Hepatocyte (in vitro differentiated cells): ENCODE measurements around the gene PIK3C2G.

Experiments
- EZH2 ChIP-seq: fragments of 200-600 bp; sonication (generic); IDR thresholded peaks from 2 replicates; pipeline ENCODE4 v1.6.1; 2016; ENCODE audit warnings: antibody characterized with exemption, mild to moderate bottlenecking, borderline replicate concordance
- EZH2phosphoT487 ChIP-seq: fragments of 200-600 bp; sonication (generic); IDR thresholded peaks from one replicate; pipeline ENCODE4 v1.6.1; 2018; ENCODE audit warnings: antibody characterized with exemption, mild to moderate bottlenecking, low read depth, moderate library complexity; ENCODE audit not compliant: unreplicated experiment, severe bottlenecking
- TF ChIP-seq, protein P1 (sequence below): fragments of 200-600 bp; sonication (generic); IDR thresholded peaks from 2 replicates; pipeline ENCODE4 v1.5.1; 2016; ENCODE audit warnings: antibody characterized with exemption, mild to moderate bottlenecking; ENCODE audit not compliant: poor library complexity

DNA sequence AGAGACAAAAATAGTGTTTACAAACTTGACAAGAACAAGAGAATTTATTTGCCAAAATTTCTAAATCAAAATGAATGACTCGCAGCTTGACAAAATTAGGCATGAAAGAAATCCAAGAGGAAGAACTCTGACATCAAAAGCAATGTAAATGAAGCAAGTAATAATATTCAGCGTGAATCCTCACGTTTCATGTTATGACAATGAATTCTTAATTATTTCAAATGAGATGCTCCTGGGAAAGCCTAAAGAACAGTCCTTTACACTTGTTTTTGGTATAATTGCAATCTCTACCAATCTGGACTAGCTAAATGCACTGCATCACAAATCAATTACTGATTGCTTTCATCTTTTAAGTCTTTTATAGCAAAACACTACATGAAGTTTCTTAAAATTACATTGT is 29.1 kb downstream of the PIK3C2G start:
- TF ChIP-seq, protein P1, sequence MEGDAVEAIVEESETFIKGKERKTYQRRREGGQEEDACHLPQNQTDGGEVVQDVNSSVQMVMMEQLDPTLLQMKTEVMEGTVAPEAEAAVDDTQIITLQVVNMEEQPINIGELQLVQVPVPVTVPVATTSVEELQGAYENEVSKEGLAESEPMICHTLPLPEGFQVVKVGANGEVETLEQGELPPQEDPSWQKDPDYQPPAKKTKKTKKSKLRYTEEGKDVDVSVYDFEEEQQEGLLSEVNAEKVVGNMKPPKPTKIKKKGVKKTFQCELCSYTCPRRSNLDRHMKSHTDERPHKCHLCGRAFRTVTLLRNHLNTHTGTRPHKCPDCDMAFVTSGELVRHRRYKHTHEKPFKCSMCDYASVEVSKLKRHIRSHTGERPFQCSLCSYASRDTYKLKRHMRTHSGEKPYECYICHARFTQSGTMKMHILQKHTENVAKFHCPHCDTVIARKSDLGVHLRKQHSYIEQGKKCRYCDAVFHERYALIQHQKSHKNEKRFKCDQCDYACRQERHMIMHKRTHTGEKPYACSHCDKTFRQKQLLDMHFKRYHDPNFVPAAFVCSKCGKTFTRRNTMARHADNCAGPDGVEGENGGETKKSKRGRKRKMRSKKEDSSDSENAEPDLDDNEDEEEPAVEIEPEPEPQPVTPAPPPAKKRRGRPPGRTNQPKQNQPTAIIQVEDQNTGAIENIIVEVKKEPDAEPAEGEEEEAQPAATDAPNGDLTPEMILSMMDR: no peak
- TF ChIP-seq EZH2phosphoT487 (no peak), EZH2 (no peak)
